Gastrocnemius medialis (tissue), 4 donors: ENCODE results near the gene LINGO1. TPM values are rescaled to one million over a fixed set of nuclear protein-coding genes. Genes with fewer than 3 reads are reported as not detected.

Experiments used
- ATAC-seq, 2 donors: fragments of 150-250 bp; one replicate each; pipeline ENCODE4 v1.9.1; 2016
- DNase-seq, 2 donors: peaks; one replicate each; pipeline ENCODE4 v3.0.0-alpha.2; 2019
- H3K27ac ChIP-seq, 4 donors: fragments of 200-600 bp; sonication (generic); 1 replicate in 1 of 4; 2 replicates in 3 of 4; pipeline ENCODE4 v1.5.1; 2016 to 2018; ENCODE audit warnings: mild to moderate bottlenecking in 2 of 4, moderate library complexity in 1 of 4
- H3K27me3 ChIP-seq, 3 donors: fragments of 200-600 bp; sonication (generic) in 2 of 3; 1 replicate in 1 of 3; 2 replicates in 2 of 3; pipeline versions ENCODE4 v1.5.1 to v1.6.0; 2016 to 2019; ENCODE audit warnings: mild to moderate bottlenecking in 1 of 3, moderate library complexity in 1 of 3
- H3K36me3 ChIP-seq, 2 donors: fragments of 200-600 bp; sonication (generic) in 1 of 2; one replicate each; pipeline ENCODE4 v1.5.1; 2017 to 2018
- H3K4me1 ChIP-seq, 2 donors: fragments of 200-600 bp; sonication (generic) in 1 of 2; one replicate each; pipeline ENCODE4 v1.5.1; 2016 to 2017; ENCODE audit warnings: mild to moderate bottlenecking in 2 of 2
- H3K4me3 ChIP-seq, 4 donors: fragments of 200-600 bp; sonication (generic) in 3 of 4; 1 replicate in 1 of 4; 2 replicates in 3 of 4; pipeline ENCODE4 v1.5.1; 2016 to 2019; ENCODE audit warnings: mild to moderate bottlenecking in 2 of 4
- H3K9me3 ChIP-seq, 3 donors: fragments of 200-600 bp; sonication (generic) in 2 of 3; 1 replicate in 1 of 3; 2 replicates in 2 of 3; pipeline ENCODE4 v1.5.1; 2016 to 2019
- CTCF ChIP-seq, 5 experiments: fragments of 450-650 bp in 3 of 5; fragments of 200-600 bp in 2 of 5; sonication (generic) in 2 of 5; IDR thresholded peaks in 4 of 5; conservative IDR thresholded peaks in 1 of 5; 1 replicate in 4 of 5; 2 replicates in 1 of 5; pipeline ENCODE4 v1.5.1; 2016 to 2019; ENCODE audit warnings: antibody characterized with exemption in 5 of 5, mild to moderate bottlenecking in 3 of 5, moderate library complexity in 3 of 5
- POLR2A ChIP-seq, 2 donors: fragments of 450-650 bp; IDR thresholded peaks; one replicate each; pipeline ENCODE4 v1.6.1; 2017; ENCODE audit warnings: antibody characterized with exemption in 2 of 2, mild to moderate bottlenecking in 2 of 2, moderate library complexity in 2 of 2
- in situ Hi-C, 4 donors: fragments of 200-750 bp; cut with MboI; loops; one replicate each; pipeline versions ENCODE4 v1.15.0 to v1.8.0; 2017; ENCODE audit warnings: low sequenced_read_pairs in 4 of 4
- intact Hi-C: fragments of 100-400 bp; cut with DNase I; formaldehyde crosslinking; loops from one replicate; pipeline ENCODE4 v1.15.1; 2023; ENCODE audit warnings: low total_unique reads
- total RNA-seq, 4 donors: library from RNA; depleted of rRNA; stranded (reverse); fragments of >200 nt; gene quantifications; one replicate each; pipeline versions ENCODE4 v1.1.0 to v1.2.3, GENCODE V29; 2016

The LINGO1 gene
- total RNA-seq, 4 donors from 2014 or later = 0.94 to 12.8 TPM; not detected in 2

GRCh38 chr15:77620297-77620696 is 12.4 kb downstream of the LINGO1 start:
- intact Hi-C loops (no loop called here), in situ Hi-C loops (no loop called here)

DNA sequence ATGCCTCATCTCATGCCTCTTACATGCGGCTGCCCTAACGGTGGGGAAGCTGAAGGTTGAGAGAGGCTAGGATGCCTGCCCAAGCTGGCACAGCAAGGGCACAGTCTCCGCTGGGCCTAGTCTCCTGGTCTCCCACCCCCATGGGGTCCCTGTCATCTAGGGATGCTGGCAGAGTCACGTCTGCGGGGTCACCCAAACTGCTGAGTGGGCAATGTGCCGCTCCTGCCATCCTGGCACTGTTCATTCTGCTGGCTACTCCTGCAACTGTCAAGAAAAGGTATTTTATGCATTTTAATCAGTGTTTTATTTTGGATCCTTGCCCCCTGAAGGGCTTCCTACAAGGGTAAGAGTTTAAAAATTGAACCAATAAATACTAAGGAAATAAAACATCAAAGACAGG is 12.8 kb downstream of the LINGO1 start:
- Histone ChIP-seq H3K9me3 (no peaks in the 10 kb centered on the region), H3K4me1 (no peaks in the 10 kb centered on the region), H3K4me3 (no peak overlapping the region), H3K27ac (no peak overlapping the region), H3K36me3 (no peaks in the 10 kb centered on the region), H3K27me3 (no peaks in the 10 kb centered on the region)
- DNase-seq = no peak
- no peak for ATAC-seq
- intact Hi-C loops (no loop called here), in situ Hi-C loops (no loop called here)
- TF ChIP-seq CTCF (IDR thresholded peaks at IDR 0.05 in 4 of 5, conservative IDR thresholded peaks at IDR 0.05 in 1 of 5) = no peak
- TF ChIP-seq POLR2A (IDR thresholded peaks at IDR 0.05) = no peak

More at GRCh38 chr15:77620297-77620696, 12.4 kb downstream of the LINGO1 start:
- Histone ChIP-seq H3K4me3 (no peak overlapping the region), H3K27me3 (no peaks in the 10 kb centered on the region), H3K9me3 (no peaks in the 10 kb centered on the region), H3K27ac (no peak overlapping the region), H3K4me1 (no peaks in the 10 kb centered on the region), H3K36me3 (no peaks in the 10 kb centered on the region)
- no peak for ATAC-seq
- no peak for TF ChIP-seq CTCF (IDR thresholded peaks at IDR 0.05 in 4 of 5, conservative IDR thresholded peaks at IDR 0.05 in 1 of 5)
- TF ChIP-seq POLR2A (IDR thresholded peaks at IDR 0.05) = no peak
- DNase-seq = no peak

GRCh38 chr15:77617476-77618230 is 15.1 kb downstream of the LINGO1 start:
- Histone ChIP-seq H3K4me3 (no peak overlapping the region), H3K27ac (no peak overlapping the region), H3K4me1 (no peaks in the 10 kb centered on the region), H3K9me3 (no peaks in the 10 kb centered on the region), H3K27me3 (no peaks in the 10 kb centered on the region), H3K36me3 (no peaks in the 10 kb centered on the region)
- ATAC-seq = no peak
- TF ChIP-seq POLR2A (IDR thresholded peaks at IDR 0.05) (no peak), CTCF (IDR thresholded peaks at IDR 0.05 in 4 of 5, conservative IDR thresholded peaks at IDR 0.05 in 1 of 5) (no peak)
- no peak for DNase-seq
- intact Hi-C loops = no loop called here
- in situ Hi-C loops = no loop called here

- TF ChIP-seq CTCF (IDR thresholded peaks at IDR 0.05 in 4 of 5, conservative IDR thresholded peaks at IDR 0.05 in 1 of 5) = no peak
- no peak for TF ChIP-seq POLR2A (IDR thresholded peaks at IDR 0.05)
- Histone ChIP-seq H3K27ac (no peak overlapping the region), H3K4me3 (no peak overlapping the region), H3K27me3 (no peaks in the 10 kb centered on the region), H3K36me3 (no peaks in the 10 kb centered on the region), H3K9me3 (no peaks in the 10 kb centered on the region), H3K4me1 (no peaks in the 10 kb centered on the region)
- intact Hi-C loops (no loop called here), in situ Hi-C loops (no loop called here)
- DNase-seq (no peak), ATAC-seq (no peak)
Measured at GRCh38 chr15:77616072-77616471, 16.6 kb downstream of the LINGO1 start.

GRCh38 chr15:77615472-77615871 is 17.2 kb downstream of the LINGO1 start:
- intact Hi-C loops = no loop called here
- TF ChIP-seq CTCF (IDR thresholded peaks at IDR 0.05 in 4 of 5, conservative IDR thresholded peaks at IDR 0.05 in 1 of 5) (no peak), POLR2A (IDR thresholded peaks at IDR 0.05) (no peak)
- Histone ChIP-seq H3K4me1 (no peaks in the 10 kb centered on the region), H3K4me3 (no peak overlapping the region), H3K27me3 (no peaks in the 10 kb centered on the region), H3K9me3 (no peaks in the 10 kb centered on the region), H3K36me3 (no peaks in the 10 kb centered on the region), H3K27ac (no peak overlapping the region)
- ATAC-seq = no peak
- in situ Hi-C loops = no loop called here
- no peak for DNase-seq
